Kidney tubule cell (primary cell): ENCODE results near the gene PSME2.
A peak's percentile ranks its signal among the peaks of the same experiment; 100 is the strongest.

Source experiments
- DNase-seq: peaks from one replicate; pipeline ENCODE4 v3.0.0-alpha.2; 2018; ENCODE audit warnings: low spot score

Gene PSME2

GRCh38 chr14:24135834-24136683 is 10.4 kb downstream of the PSME2 start, which contains the start of gene PSME1:
Gene PSME1 (plus strand): TSS chr14:24136194. CDS start chr14:24136263, 69 bp downstream.
- DNase-seq: peak; percentile 93

GRCh38 chr14:24135584-24135833 is 10.9 kb downstream of the PSME2 start:
- no peak for DNase-seq

- DNase-seq: no peak
These were observed 12.7 kb downstream of the PSME2 start for GRCh38 chr14:24133735-24134134.

GRCh38 chr14:24132976-24133375 is 13.4 kb downstream of the PSME2 start:
- no peak for DNase-seq

- DNase-seq: peak; percentile 66
These were observed 14.2 kb downstream of the PSME2 start for GRCh38 chr14:24132061-24132685.

- DNase-seq: no peak
These were observed 14.9 kb downstream of the PSME2 start for GRCh38 chr14:24131549-24131966.

GRCh38 chr14:24130717-24131548 is 15.5 kb downstream of the PSME2 start:
- no peak for DNase-seq

GRCh38 chr14:24130380-24130716 is 16.1 kb downstream of the PSME2 start, which contains the start of gene FITM1:
Gene FITM1 (plus strand): TSS chr14:24130659. CDS start chr14:24131564, 905 bp downstream.
- DNase-seq: peak; percentile 84

GRCh38 chr14:24129410-24129998 is 16.9 kb downstream of the PSME2 start:
- no peak for DNase-seq

GRCh38 chr14:24127673-24128072 is 18.7 kb downstream of the PSME2 start:
- no peak for DNase-seq

GRCh38 chr14:24126939-24127338 is 19.5 kb downstream of the PSME2 start:
- DNase-seq: no peak

GRCh38 chr14:24123424-24124417 is 22.7 kb downstream of the PSME2 start:
- DNase-seq: no peak

GRCh38 chr14:24122898-24123297 is 23.5 kb downstream of the PSME2 start:
- no peak for DNase-seq

- no peak for DNase-seq
These were observed 24.0 kb downstream of the PSME2 start for GRCh38 chr14:24122416-24122815.

- no peak for DNase-seq
These were observed 25.2 kb downstream of the PSME2 start for GRCh38 chr14:24121210-24121609.

- DNase-seq: no peak
These were observed 26.7 kb downstream of the PSME2 start for GRCh38 chr14:24119691-24120090.

- no peak for DNase-seq
These were observed 29.2 kb downstream of the PSME2 start for GRCh38 chr14:24117179-24117578.

GRCh38 chr14:24116128-24116814 is 30.1 kb downstream of the PSME2 start:
- no peak for DNase-seq

- no peak for DNase-seq
These were observed 30.8 kb downstream of the PSME2 start for GRCh38 chr14:24115422-24116127.
